ENCODE measurements around the gene RTEL1. TPM values are rescaled to one million over a fixed set of nuclear protein-coding genes. Genes with fewer than 3 reads are reported as not detected.

The RTEL1 gene
- total RNA-seq, 2 experiments from 2014 or later: 25.5 to 27.6 TPM

- Mint-ChIP-seq H3K4me1 (ENCODE audit: low read depth) (peaks cover 4% of the 10 kb centered on the region), H3K36me3 (ENCODE audit: low read depth) (peaks cover 4% of the 10 kb centered on the region), H3K27me3 (no peaks in the 10 kb centered on the region), H3K9me3 (no peaks in the 10 kb centered on the region), H3K4me3 (no peak overlapping the region), H3K27ac (no peak overlapping the region)
- H3K9me3 ChIP-seq (ENCODE audit: control insufficient read depth in 1 of 2, insufficient read depth in 1 of 2, low read length in 2 of 2): peaks cover 0 to 14% of the 10 kb centered on the region in 2 experiments
- H3K36me3 ChIP-seq (ENCODE audit: insufficient read depth, low read length): peaks cover 2% of the 10 kb centered on the region
- TF ChIP-seq, protein P1, sequence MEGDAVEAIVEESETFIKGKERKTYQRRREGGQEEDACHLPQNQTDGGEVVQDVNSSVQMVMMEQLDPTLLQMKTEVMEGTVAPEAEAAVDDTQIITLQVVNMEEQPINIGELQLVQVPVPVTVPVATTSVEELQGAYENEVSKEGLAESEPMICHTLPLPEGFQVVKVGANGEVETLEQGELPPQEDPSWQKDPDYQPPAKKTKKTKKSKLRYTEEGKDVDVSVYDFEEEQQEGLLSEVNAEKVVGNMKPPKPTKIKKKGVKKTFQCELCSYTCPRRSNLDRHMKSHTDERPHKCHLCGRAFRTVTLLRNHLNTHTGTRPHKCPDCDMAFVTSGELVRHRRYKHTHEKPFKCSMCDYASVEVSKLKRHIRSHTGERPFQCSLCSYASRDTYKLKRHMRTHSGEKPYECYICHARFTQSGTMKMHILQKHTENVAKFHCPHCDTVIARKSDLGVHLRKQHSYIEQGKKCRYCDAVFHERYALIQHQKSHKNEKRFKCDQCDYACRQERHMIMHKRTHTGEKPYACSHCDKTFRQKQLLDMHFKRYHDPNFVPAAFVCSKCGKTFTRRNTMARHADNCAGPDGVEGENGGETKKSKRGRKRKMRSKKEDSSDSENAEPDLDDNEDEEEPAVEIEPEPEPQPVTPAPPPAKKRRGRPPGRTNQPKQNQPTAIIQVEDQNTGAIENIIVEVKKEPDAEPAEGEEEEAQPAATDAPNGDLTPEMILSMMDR (IDR thresholded peaks at IDR 0.05): no peak
- ATAC-seq (ENCODE audit: poor library complexity): no peak
- ChIA-PET POLR2A (interaction anchor here (1.4 kb wide), 1 partner anchor 36 kb away, joined by 4 read pairs; the partner anchor contains the start of gene RTEL1), CTCF (no interaction called here)
- no peak overlapping the region for H3K27ac ChIP-seq (ENCODE audit: low read depth in 1 of 2, low read length in 2 of 2)
- intact Hi-C loops (cut with DNase I, micrococcal nuclease): no loop called here
- H3K27me3 ChIP-seq (ENCODE audit: control insufficient read depth in 1 of 2, insufficient read depth in 2 of 2, low read length in 2 of 2): no peaks in the 10 kb centered on the region
- peak in 1 of 14 experiments; percentile 20 for DNase-seq
- H3K4me1 ChIP-seq (ENCODE audit: insufficient read depth, low read length): peaks cover 54% of the 10 kb centered on the region
- no peak overlapping the region for H3K4me3 ChIP-seq (ENCODE audit: low read length)
Measured at GRCh38 chr20:63694584-63695423, 36.7 kb downstream of the RTEL1 start.

GRCh38 chr20:63695424-63696305, 37.6 kb downstream of the RTEL1 start:
- peaks cover 7% of the 10 kb centered on the region for H3K36me3 ChIP-seq (ENCODE audit: insufficient read depth, low read length)
- no peaks in the 10 kb centered on the region for H3K27me3 ChIP-seq (ENCODE audit: control insufficient read depth in 1 of 2, insufficient read depth in 2 of 2, low read length in 2 of 2)
- no peak overlapping the region for H3K4me3 ChIP-seq (ENCODE audit: low read length)
- TF ChIP-seq, protein P1 (IDR thresholded peaks at IDR 0.05): no peak
- H3K27ac ChIP-seq (ENCODE audit: low read depth in 1 of 2, low read length in 2 of 2): no peak overlapping the region
- intact Hi-C loops (cut with DNase I, micrococcal nuclease): no loop called here
- peak overlapping the region; percentile 74 for H3K27ac Mint-ChIP-seq
- H3K36me3 Mint-ChIP-seq (ENCODE audit: low read depth): peaks cover 4% of the 10 kb centered on the region
- peaks cover 58% of the 10 kb centered on the region for H3K4me1 ChIP-seq (ENCODE audit: insufficient read depth, low read length)
- CTCF ChIA-PET: no interaction called here
- ATAC-seq (ENCODE audit: poor library complexity) (no peak), DNase-seq (peak in 1 of 14 experiments; percentile 18)
- H3K9me3 ChIP-seq (ENCODE audit: control insufficient read depth in 1 of 2, insufficient read depth in 1 of 2, low read length in 2 of 2): peaks cover 0 to 14% of the 10 kb centered on the region in 2 experiments
- H3K4me1 Mint-ChIP-seq (ENCODE audit: low read depth): peaks cover 4% of the 10 kb centered on the region
- no peaks in the 10 kb centered on the region for H3K9me3 Mint-ChIP-seq
- no peak overlapping the region for H3K4me3 Mint-ChIP-seq
- no peaks in the 10 kb centered on the region for H3K27me3 Mint-ChIP-seq
- POLR2A ChIA-PET: interaction anchor here (1.1 to 2.2 kb wide), 4 partner anchors 12 to 43 kb away, joined by 4 to 11 read pairs (median 4); partner anchors contain the start of genes ARFRP1, LIME1, RTEL1 and ZGPAT

- no peaks in the 10 kb centered on the region for H3K27me3 ChIP-seq (ENCODE audit: control insufficient read depth in 1 of 2, insufficient read depth in 2 of 2, low read length in 2 of 2)
- peaks cover 0 to 14% of the 10 kb centered on the region in 2 experiments for H3K9me3 ChIP-seq (ENCODE audit: control insufficient read depth in 1 of 2, insufficient read depth in 1 of 2, low read length in 2 of 2)
- intact Hi-C loops (cut with DNase I, micrococcal nuclease): no loop called here
- peaks cover 64% of the 10 kb centered on the region for H3K4me1 ChIP-seq (ENCODE audit: insufficient read depth, low read length)
- H3K4me3 ChIP-seq (ENCODE audit: low read length): peak overlapping the region; percentile 36
- POLR2A ChIA-PET: interaction anchor here (1.0 to 2.2 kb wide), 4 partner anchors 9 to 43 kb away, joined by 4 to 11 read pairs (median 5); partner anchors contain the start of genes ARFRP1, LIME1 and ZGPAT
- Mint-ChIP-seq H3K36me3 (ENCODE audit: low read depth) (peaks cover 4% of the 10 kb centered on the region), H3K4me3 (peak overlapping the region; percentile 42), H3K27me3 (no peaks in the 10 kb centered on the region), H3K27ac (peak overlapping the region; percentile 74), H3K4me1 (ENCODE audit: low read depth) (peaks cover 4% of the 10 kb centered on the region), H3K9me3 (no peaks in the 10 kb centered on the region)
- H3K36me3 ChIP-seq (ENCODE audit: insufficient read depth, low read length): peaks cover 7% of the 10 kb centered on the region
- DNase-seq: peak in 7 of 14 experiments; percentile 18 to 62 (median 34)
- ATAC-seq (ENCODE audit: poor library complexity): peak; percentile 72
- CTCF ChIA-PET: no interaction called here
- TF ChIP-seq, protein P1 (IDR thresholded peaks at IDR 0.05): no peak
- no peak overlapping the region for H3K27ac ChIP-seq (ENCODE audit: low read depth in 1 of 2, low read length in 2 of 2)
Measured at GRCh38 chr20:63696306-63696627, 38.2 kb downstream of the RTEL1 start.

All from CD4-positive, alpha-beta T cell (primary cell).